Liver (tissue), 9 donors: ENCODE measurements around the gene TMEM132E. TPM values are rescaled to one million over a fixed set of nuclear protein-coding genes. Genes with fewer than 3 reads are reported as not detected.

Experiments
- DNase-seq: peaks from one replicate; pipeline ENCODE4 v3.0.0-alpha.2; 2017; ENCODE audit warnings: low spot score
- H3K27ac ChIP-seq, 2 donors: one replicate each; pipeline ENCODE4 v1.7.0; 2013; ENCODE audit warnings: inconsistent platforms in 2 of 2, low read length in 2 of 2, control low read depth in 1 of 2, low read depth in 1 of 2, mild to moderate bottlenecking in 1 of 2
- H3K27me3 ChIP-seq, 4 donors: one replicate each; pipeline versions ENCODE4 v1.6.1 to v1.7.0; 2013; ENCODE audit warnings: low read length in 3 of 4, inconsistent platforms in 1 of 4, mild to moderate bottlenecking in 1 of 4, moderate library complexity in 1 of 4; ENCODE audit not compliant: control insufficient read depth in 4 of 4, insufficient read depth in 4 of 4
- H3K36me3 ChIP-seq, 4 donors: one replicate each; pipeline versions ENCODE4 v1.6.1 to v1.7.0; 2013; ENCODE audit warnings: low read length in 3 of 4, mild to moderate bottlenecking in 3 of 4, low read depth in 1 of 4, moderate library complexity in 1 of 4; ENCODE audit not compliant: control insufficient read depth in 4 of 4, insufficient read depth in 3 of 4
- H3K4me1 ChIP-seq, 4 donors: one replicate each; pipeline versions ENCODE4 v1.6.1 to v1.7.0; 2013; ENCODE audit warnings: low read length in 3 of 4, mild to moderate bottlenecking in 3 of 4, moderate library complexity in 1 of 4; ENCODE audit not compliant: control insufficient read depth in 4 of 4, insufficient read depth in 4 of 4
- H3K4me3 ChIP-seq, 3 donors: one replicate each; pipeline versions ENCODE4 v1.6.1 to v1.7.0; 2013; ENCODE audit warnings: low read length in 3 of 3, control low read depth in 1 of 3, low read depth in 1 of 3, mild to moderate bottlenecking in 1 of 3
- H3K9ac ChIP-seq, 2 donors: one replicate each; pipeline ENCODE4 v1.7.0; 2013; ENCODE audit warnings: low read length in 2 of 2, mild to moderate bottlenecking in 2 of 2, moderate library complexity in 2 of 2, control low read depth in 1 of 2, low read depth in 1 of 2
- H3K9me3 ChIP-seq, 4 donors: one replicate each; pipeline versions ENCODE4 v1.6.1 to v1.7.0; 2013; ENCODE audit warnings: low read length in 3 of 4; ENCODE audit not compliant: control insufficient read depth in 4 of 4
- CTCF ChIP-seq: fragments of 150-350 bp; IDR thresholded peaks from 2 replicates; pipeline ENCODE4 v1.5.1; 2017; ENCODE audit warnings: improper control_type of control experiment, low read depth, low read length; ENCODE audit not compliant: missing input control
- EGR1 ChIP-seq, 2 donors: IDR thresholded peaks; 2 replicates each; pipeline ENCODE4 v1.6.1; 2016 to 2018; ENCODE audit warnings: antibody characterized with exemption in 2 of 2, low read depth in 2 of 2
- FOXA1 ChIP-seq: IDR thresholded peaks from 2 replicates; pipeline ENCODE4 v1.6.1; 2016; ENCODE audit warnings: antibody characterized with exemption
- GABPA ChIP-seq, 2 donors: IDR thresholded peaks in 1 of 2; conservative IDR thresholded peaks in 1 of 2; 2 replicates each; pipeline ENCODE4 v1.6.1; 2016; ENCODE audit warnings: antibody characterized with exemption in 2 of 2, mild to moderate bottlenecking in 1 of 2, moderate library complexity in 1 of 2
- HNF4A ChIP-seq, 2 donors: conservative IDR thresholded peaks; 2 replicates each; pipeline ENCODE4 v1.6.1; 2016; ENCODE audit warnings: antibody characterized with exemption in 2 of 2, mild to moderate bottlenecking in 2 of 2
- HNF4G ChIP-seq: IDR thresholded peaks from 2 replicates; pipeline ENCODE4 v1.6.1; 2016; ENCODE audit warnings: antibody characterized with exemption
- JUND ChIP-seq, 2 donors: IDR thresholded peaks; 2 replicates each; pipeline ENCODE4 v1.6.1; 2016; ENCODE audit warnings: antibody characterized with exemption in 2 of 2
- NR2F2 ChIP-seq: IDR thresholded peaks from 2 replicates; pipeline ENCODE4 v1.6.1; 2016; ENCODE audit warnings: antibody characterized with exemption
- RAD21 ChIP-seq, 2 donors: IDR thresholded peaks; 2 replicates each; pipeline ENCODE4 v1.6.1; 2016; ENCODE audit warnings: antibody characterized with exemption in 2 of 2, mild to moderate bottlenecking in 2 of 2
- REST ChIP-seq: IDR thresholded peaks from 2 replicates; pipeline ENCODE4 v1.6.1; 2016; ENCODE audit warnings: antibody characterized with exemption, mild to moderate bottlenecking
- RXRA ChIP-seq, 2 donors: IDR thresholded peaks; 2 replicates each; pipeline ENCODE4 v1.6.1; 2017 to 2018; ENCODE audit warnings: antibody characterized with exemption in 2 of 2, mild to moderate bottlenecking in 1 of 2
- SP1 ChIP-seq: IDR thresholded peaks from 2 replicates; pipeline ENCODE4 v1.6.1; 2018; ENCODE audit warnings: antibody characterized with exemption, mild to moderate bottlenecking
- TAF1 ChIP-seq: conservative IDR thresholded peaks from 2 replicates; pipeline ENCODE4 v1.6.1; 2016; ENCODE audit warnings: antibody characterized with exemption, mild to moderate bottlenecking
- YY1 ChIP-seq: IDR thresholded peaks from 2 replicates; pipeline ENCODE4 v1.6.1; 2016; ENCODE audit warnings: antibody characterized with exemption, mild to moderate bottlenecking
- ZBTB33 ChIP-seq: IDR thresholded peaks from 2 replicates; pipeline ENCODE4 v1.6.1; 2016; ENCODE audit warnings: antibody characterized with exemption
- WGBS: extraction: QIAGEN DNeasy Blood & Tissue Kit; methylation state at CpG from one replicate; pipeline ENCODE4 v1.1.7; 2013; 5-methylcytosine and 5-hydroxymethylcytosine counted together
- polyA plus RNA-seq, 2 donors: library from polyadenylated mRNA; stranded (reverse) in 1 of 2; unstranded in 1 of 2; fragments of 200-250 nt in 1 of 2; fragments of >200 nt in 1 of 2; fragmentation: Nextera tagmentation in 1 of 2; extraction: Ambion mirVana in 1 of 2; gene quantifications; one replicate each; pipeline versions ENCODE4 v1.2.1 to v1.2.3, GENCODE V29; 2013 to 2015
- total RNA-seq, 2 donors: library from RNA; depleted of rRNA; stranded (reverse); fragments of >200 nt; gene quantifications; one replicate each; pipeline ENCODE4 v1.2.3, GENCODE V29; 2014
- TF ChIP-seq, protein P1 (sequence below): IDR thresholded peaks from 2 replicates; pipeline ENCODE4 v1.6.1; 2016; ENCODE audit warnings: antibody characterized with exemption
- TF ChIP-seq, protein P2 (sequence below): IDR thresholded peaks from 2 replicates; pipeline ENCODE4 v1.6.1; 2016; ENCODE audit warnings: antibody characterized with exemption
- donor health status: healthy.
- donor health status: healthy.
- donor health status: healthy.
- donor health status: healthy.
- donor health status: healthy.

Gene TMEM132E
- total and polyA plus RNA-seq, 4 donors, result 0.25 to 1.2 (median 0.46) TPM; not detected in 1

- DNase-seq, result no peak
- no peak overlapping the region for H3K27ac ChIP-seq
- H3K27me3 ChIP-seq, result peaks cover 0 to 7% (median 3%) of the 10 kb centered on the region in 4 donors
- H3K4me3 ChIP-seq, result no peak overlapping the region
- 81% methylated on average over 2 of the region's 2 CpGs for WGBS
- H3K36me3 ChIP-seq, result no peaks in the 10 kb centered on the region
- H3K9ac ChIP-seq, result no peak overlapping the region
- no peaks in the 10 kb centered on the region for H3K4me1 ChIP-seq
- no peaks in the 10 kb centered on the region for H3K9me3 ChIP-seq
- TF ChIP-seq YY1 (no peak), FOXA1 (no peak), RXRA (IDR thresholded peaks at IDR 0.05) (no peak), REST (no peak), NR2F2 (no peak), HNF4A (conservative IDR thresholded peaks at IDR 0.05) (no peak), GABPA (IDR thresholded peaks at IDR 0.05 in 1 of 2, conservative IDR thresholded peaks at IDR 0.05 in 1 of 2) (no peak), RAD21 (IDR thresholded peaks at IDR 0.05) (no peak), SP1 (no peak), EGR1 (IDR thresholded peaks at IDR 0.05; ENCODE audit: low read depth in 2 of 2) (no peak), CTCF (no peak), JUND (IDR thresholded peaks at IDR 0.05) (no peak), TAF1 (no peak), HNF4G (no peak), ZBTB33 (no peak)
- TF ChIP-seq, protein P1, sequence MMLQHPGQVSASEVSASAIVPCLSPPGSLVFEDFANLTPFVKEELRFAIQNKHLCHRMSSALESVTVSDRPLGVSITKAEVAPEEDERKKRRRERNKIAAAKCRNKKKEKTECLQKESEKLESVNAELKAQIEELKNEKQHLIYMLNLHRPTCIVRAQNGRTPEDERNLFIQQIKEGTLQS, result no peak
- TF ChIP-seq, protein P2, sequence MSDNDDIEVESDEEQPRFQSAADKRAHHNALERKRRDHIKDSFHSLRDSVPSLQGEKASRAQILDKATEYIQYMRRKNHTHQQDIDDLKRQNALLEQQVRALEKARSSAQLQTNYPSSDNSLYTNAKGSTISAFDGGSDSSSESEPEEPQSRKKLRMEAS, result no peak
Observed at GRCh38 chr17:34598161-34598776, 18.9 kb downstream of the TMEM132E start.
